Vagina (tissue), 2 donors: ENCODE data around the gene IL6ST. TPM values are rescaled to one million over a fixed set of nuclear protein-coding genes. Genes with fewer than 3 reads are reported as not detected.
A peak's percentile ranks its signal among the peaks of the same experiment; 100 is the strongest.

Experiments used
- DNase-seq, 2 donors: peaks; one replicate each; pipeline ENCODE4 v3.0.0-alpha.2; 2017; ENCODE audit errors: extremely low spot score in 2 of 2
- H3K27ac ChIP-seq: fragments of 200-600 bp; sonication (generic); one replicate; pipeline ENCODE4 v1.5.1; 2019
- H3K27me3 ChIP-seq: fragments of 200-600 bp; sonication (generic); one replicate; pipeline ENCODE4 v1.5.1; 2019
- H3K36me3 ChIP-seq, 2 donors: fragments of 200-600 bp; sonication (generic); one replicate each; pipeline ENCODE4 v1.5.1; 2017 to 2019
- H3K4me1 ChIP-seq: fragments of 200-600 bp; sonication (generic); one replicate; pipeline ENCODE4 v1.5.1; 2019
- H3K4me3 ChIP-seq, 2 donors: fragments of 200-600 bp; sonication (generic); 1 replicate in 1 of 2; 2 replicates in 1 of 2; pipeline ENCODE4 v1.5.1; 2016 to 2019
- H3K9me3 ChIP-seq: fragments of 200-600 bp; sonication (generic); one replicate; pipeline ENCODE4 v1.5.1; 2019
- CTCF ChIP-seq, 3 experiments: fragments of 450-650 bp in 2 of 3; fragments of 200-600 bp in 1 of 3; sonication (generic) in 1 of 3; IDR thresholded peaks; one replicate each; pipeline ENCODE4 v1.5.1; 2017 to 2019; ENCODE audit warnings: antibody characterized with exemption in 3 of 3, mild to moderate bottlenecking in 2 of 3, moderate library complexity in 2 of 3
- POLR2A ChIP-seq, 2 donors: fragments of 450-650 bp; IDR thresholded peaks; one replicate each; pipeline ENCODE4 v1.6.1; 2017; ENCODE audit warnings: antibody characterized with exemption in 2 of 2, mild to moderate bottlenecking in 2 of 2, moderate library complexity in 2 of 2
- POLR2AphosphoS5 ChIP-seq, 2 donors: sonication (generic); formaldehyde crosslinking; IDR thresholded peaks; one replicate each; pipeline ENCODE4 v1.9.0; 2017; ENCODE audit warnings: antibody characterized with exemption in 2 of 2, mild to moderate bottlenecking in 2 of 2, low read depth in 1 of 2; ENCODE audit not compliant: insufficient read depth in 1 of 2
- intact Hi-C: fragments of 100-400 bp; cut with DNase I; formaldehyde crosslinking; loops from one replicate; pipeline ENCODE4 v1.15.1; 2023
- total RNA-seq: library from RNA; depleted of rRNA; stranded (reverse); fragments of >200 nt; gene quantifications from one replicate; pipeline ENCODE4 v1.2.3, GENCODE V29; 2016

Gene IL6ST
- total RNA-seq, 1 donor from 2014 or later = 312 TPM

- Histone ChIP-seq H3K27ac (peak overlapping the region; percentile 57), H3K27me3 (no peaks in the 10 kb centered on the region), H3K4me3 (no peak overlapping the region), H3K36me3 (no peaks in the 10 kb centered on the region), H3K9me3 (no peaks in the 10 kb centered on the region), H3K4me1 (peaks cover 14% of the 10 kb centered on the region)
- intact Hi-C loops = loop anchor here (10.0 kb wide), 1 partner anchor 45 kb away; no protein-coding TSS in a partner anchor
- TF ChIP-seq POLR2AphosphoS5 (IDR thresholded peaks at IDR 0.05; ENCODE audit: insufficient read depth in 1 of 2, low read depth in 1 of 2) = no peak
- TF ChIP-seq POLR2A (IDR thresholded peaks at IDR 0.05) = no peak
- TF ChIP-seq CTCF (IDR thresholded peaks at IDR 0.05) = no peak
- no peak for DNase-seq
These were observed 34.7 kb upstream of the IL6ST start for GRCh38 chr5:56029457-56029856.

- TF ChIP-seq POLR2A (IDR thresholded peaks at IDR 0.05) = no peak
- no peak for TF ChIP-seq POLR2AphosphoS5 (IDR thresholded peaks at IDR 0.05; ENCODE audit: insufficient read depth in 1 of 2, low read depth in 1 of 2)
- TF ChIP-seq CTCF (IDR thresholded peaks at IDR 0.05) = no peak
- Histone ChIP-seq H3K4me3 (no peak overlapping the region), H3K27me3 (no peaks in the 10 kb centered on the region), H3K36me3 (no peaks in the 10 kb centered on the region), H3K27ac (peak overlapping the region; percentile 57), H3K4me1 (peaks cover 14% of the 10 kb centered on the region), H3K9me3 (no peaks in the 10 kb centered on the region)
- intact Hi-C loops = loop anchor here (10.0 kb wide), 1 partner anchor 46 kb away; no protein-coding TSS in a partner anchor
- no peak for DNase-seq
These were observed 33.9 kb upstream of the IL6ST start for GRCh38 chr5:56028708-56029107.

- Histone ChIP-seq H3K27me3 (no peaks in the 10 kb centered on the region), H3K4me3 (no peak overlapping the region), H3K9me3 (no peaks in the 10 kb centered on the region), H3K4me1 (peaks cover 14% of the 10 kb centered on the region), H3K27ac (no peak overlapping the region), H3K36me3 (no peaks in the 10 kb centered on the region)
- no peak for DNase-seq
- intact Hi-C loops = loop anchor here (10.0 kb wide), 1 partner anchor 48 kb away; no protein-coding TSS in a partner anchor
- TF ChIP-seq POLR2AphosphoS5 (IDR thresholded peaks at IDR 0.05; ENCODE audit: insufficient read depth in 1 of 2, low read depth in 1 of 2) (peak in 1 of 2 donors; percentile 16), CTCF (IDR thresholded peaks at IDR 0.05) (no peak), POLR2A (IDR thresholded peaks at IDR 0.05) (no peak)
These were observed 32.1 kb upstream of the IL6ST start for GRCh38 chr5:56026863-56027300.

- TF ChIP-seq CTCF (IDR thresholded peaks at IDR 0.05) = no peak
- no peak for TF ChIP-seq POLR2A (IDR thresholded peaks at IDR 0.05)
- no peak for TF ChIP-seq POLR2AphosphoS5 (IDR thresholded peaks at IDR 0.05; ENCODE audit: insufficient read depth in 1 of 2, low read depth in 1 of 2)
- Histone ChIP-seq H3K36me3 (no peaks in the 10 kb centered on the region), H3K9me3 (no peaks in the 10 kb centered on the region), H3K27ac (no peak overlapping the region), H3K27me3 (no peaks in the 10 kb centered on the region), H3K4me1 (peaks cover 13% of the 10 kb centered on the region), H3K4me3 (no peak overlapping the region)
- intact Hi-C loops = loop anchor here (10.0 kb wide), 1 partner anchor 49 kb away; no protein-coding TSS in a partner anchor
- DNase-seq = no peak
These were observed 30.6 kb upstream of the IL6ST start for GRCh38 chr5:56025151-56025885.

- DNase-seq = no peak
- no peaks in the 10 kb centered on the region for H3K9me3 ChIP-seq
- TF ChIP-seq POLR2AphosphoS5 (IDR thresholded peaks at IDR 0.05; ENCODE audit: insufficient read depth in 1 of 2, low read depth in 1 of 2) = no peak
- TF ChIP-seq POLR2A (IDR thresholded peaks at IDR 0.05) = no peak
- TF ChIP-seq CTCF (IDR thresholded peaks at IDR 0.05) = no peak
- no peak overlapping the region for H3K4me3 ChIP-seq
- H3K27me3 ChIP-seq = no peaks in the 10 kb centered on the region
- intact Hi-C loops = loop anchor here (10.0 kb wide), 1 partner anchor 50 kb away; no protein-coding TSS in a partner anchor
- no peaks in the 10 kb centered on the region for H3K36me3 ChIP-seq
- H3K27ac ChIP-seq = no peak overlapping the region
- H3K4me1 ChIP-seq = peaks cover 11% of the 10 kb centered on the region
These were observed 30.0 kb upstream of the IL6ST start for GRCh38 chr5:56024810-56025150.
